Left renal pelvis (tissue), 4 donors: ENCODE results near the gene NAA11. TPM values are rescaled to one million over a fixed set of nuclear protein-coding genes. Genes with fewer than 3 reads are reported as not detected.
"Not testable (repeated sequence)": the region's sequence is repeated elsewhere in the genome, so short reads cannot be mapped to it uniquely, and the experiment has no call there.

ENCODE experiments used
- DNase-seq, 4 donors: peaks; one replicate each; pipeline ENCODE4 v3.0.0-alpha.2; 2013; ENCODE audit warnings: low read depth in 4 of 4, low spot score in 3 of 4
- polyA plus RNA-seq, 4 donors: library from polyadenylated mRNA; unstranded; fragments of 120-200 nt; gene quantifications; one replicate each; pipeline ENCODE4 v1.2.1, GENCODE V29; 2013; ENCODE audit not compliant: insufficient read length in 4 of 4

Gene NAA11
- polyA plus RNA-seq, 4 donors: not detected

DNA sequence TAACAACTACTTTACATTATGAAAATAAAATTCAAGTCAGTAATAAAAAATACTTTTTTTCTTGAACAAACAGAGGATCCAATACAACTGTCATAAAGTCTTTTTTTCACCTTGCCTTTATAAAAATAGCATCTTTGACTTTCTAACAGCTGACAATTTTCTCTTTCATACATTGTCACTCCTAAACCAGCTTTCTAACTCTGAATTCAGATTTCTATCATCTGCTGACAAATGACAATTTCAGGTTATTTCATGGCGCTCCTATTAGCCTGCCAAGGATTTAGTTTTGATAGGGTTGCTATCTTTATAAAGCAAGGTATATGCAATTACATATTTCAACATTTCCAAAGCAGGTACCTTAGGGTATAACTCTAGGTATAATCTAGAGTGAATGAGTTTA, 14.6 kb downstream of the NAA11 start:
- DNase-seq: no peak

DNA sequence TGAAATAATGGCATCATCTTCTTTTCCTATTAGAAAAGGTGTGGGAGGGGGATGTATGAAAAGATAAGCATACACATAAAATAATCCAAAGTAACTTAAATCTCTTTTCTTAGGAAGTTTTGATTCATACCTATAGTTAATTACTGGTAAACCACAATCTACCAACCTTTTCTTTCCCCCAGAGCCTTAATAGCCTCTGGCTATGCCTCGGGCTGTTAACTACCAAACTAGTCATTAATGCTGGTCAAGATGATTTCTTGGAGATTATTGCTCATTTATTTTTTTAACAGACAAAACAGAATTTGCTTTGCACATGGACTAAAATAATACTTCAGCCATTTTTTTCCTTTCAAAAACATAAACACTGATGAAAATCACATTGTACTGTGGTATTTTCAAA, 16.9 kb downstream of the NAA11 start:
- DNase-seq: no peak

- DNase-seq: no peak
Observed at GRCh38 chr4:79308137-79308536, 17.7 kb downstream of the NAA11 start.

DNA sequence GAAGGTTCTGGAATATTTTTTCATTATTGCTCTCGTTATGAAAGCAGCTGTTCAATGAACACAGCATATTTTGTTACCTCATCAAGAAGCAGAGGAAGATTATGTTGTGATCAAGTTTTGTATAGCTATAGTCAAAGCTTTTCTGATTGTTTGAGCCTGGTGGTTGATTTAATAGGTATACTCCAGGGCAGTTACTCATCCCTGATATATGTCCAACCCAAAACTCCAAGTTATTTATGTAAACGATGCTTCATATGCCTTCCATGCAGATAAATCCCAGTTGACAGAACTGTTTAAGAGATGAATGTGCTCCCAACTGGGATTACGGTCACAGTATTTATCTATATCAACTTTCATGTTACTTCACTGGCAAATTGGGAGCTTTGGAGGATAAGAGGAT, 19.1 kb downstream of the NAA11 start:
- DNase-seq: no peak

GRCh38 chr4:79300280-79300679, 25.6 kb downstream of the NAA11 start:
- no peak for DNase-seq

DNA sequence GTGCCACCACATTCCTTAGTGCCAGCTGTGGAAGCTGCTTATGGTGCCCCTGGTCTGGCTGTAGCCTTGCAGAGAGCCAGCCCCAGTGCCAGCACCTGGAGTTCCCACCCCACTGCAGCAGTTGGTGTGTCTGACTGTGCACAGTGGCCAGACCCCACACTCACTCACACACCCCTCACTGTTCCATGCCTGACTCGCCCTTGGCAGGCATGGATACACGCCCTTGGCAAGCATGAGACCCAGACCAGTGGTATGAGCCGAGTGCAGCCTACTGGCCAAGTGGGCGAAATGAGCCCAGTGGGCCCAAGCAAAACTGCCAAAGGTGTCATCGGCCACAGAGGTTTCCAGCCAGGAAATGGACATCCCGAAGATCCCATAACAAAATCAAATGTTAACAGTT, 27.4 kb downstream of the NAA11 start:
- no peak for DNase-seq

GRCh38 chr4:79298027-79298426, 27.8 kb downstream of the NAA11 start:
- DNase-seq: no peak

DNA sequence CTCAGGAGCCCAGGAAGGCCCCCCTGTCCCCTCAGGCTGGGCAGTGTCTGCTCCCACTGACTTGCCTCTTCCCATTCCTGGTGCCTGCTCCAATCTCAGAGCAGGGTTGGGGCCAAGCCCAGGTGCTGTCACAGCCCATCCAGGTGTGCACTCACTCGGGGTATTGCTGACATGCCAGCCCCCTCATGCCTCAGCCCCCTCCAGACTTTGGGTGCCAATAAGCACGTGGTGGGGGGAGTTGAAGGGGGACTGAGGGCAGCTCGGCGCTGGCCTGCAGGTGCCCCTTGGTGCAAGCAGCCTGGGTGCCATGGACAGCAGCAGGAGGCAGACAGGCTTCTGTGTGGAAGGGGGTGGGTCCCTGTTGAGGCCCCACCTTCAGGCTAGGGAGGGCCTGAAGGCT, 28.4 kb downstream of the NAA11 start:
- no peak for DNase-seq

- no peak for DNase-seq
Observed at GRCh38 chr4:79296768-79297428, 29.0 kb downstream of the NAA11 start.

- no peak for DNase-seq
Observed at GRCh38 chr4:79295086-79295485, 30.8 kb downstream of the NAA11 start.

GRCh38 chr4:79294064-79294463, 31.8 kb downstream of the NAA11 start:
- DNase-seq: no peak

- DNase-seq: no peak
Observed at GRCh38 chr4:79292008-79292407, 33.9 kb downstream of the NAA11 start.

- DNase-seq: no peak
Observed at GRCh38 chr4:79290376-79290775, 35.5 kb downstream of the NAA11 start.

GRCh38 chr4:79288185-79288584, 37.7 kb downstream of the NAA11 start:
- DNase-seq: no peak

DNA sequence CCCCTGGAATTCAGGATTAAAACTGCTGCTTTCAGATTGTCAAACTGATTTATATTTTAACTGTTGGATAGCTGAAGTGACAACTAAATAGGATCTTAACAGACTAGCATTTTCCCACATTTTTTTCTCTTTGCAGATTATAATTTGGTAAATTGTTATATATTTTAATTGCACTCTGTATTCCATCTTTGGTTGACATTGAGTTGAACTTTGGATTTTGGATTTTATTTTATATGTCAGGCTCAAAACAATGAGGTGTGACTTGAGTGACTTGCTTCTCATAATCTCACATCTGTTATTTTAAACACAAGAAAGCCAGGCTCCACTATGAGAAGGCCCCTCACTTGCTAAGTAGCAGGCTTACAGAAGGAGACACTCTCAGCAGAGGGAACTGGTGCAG, 38.1 kb downstream of the NAA11 start:
- no peak for DNase-seq

DNA sequence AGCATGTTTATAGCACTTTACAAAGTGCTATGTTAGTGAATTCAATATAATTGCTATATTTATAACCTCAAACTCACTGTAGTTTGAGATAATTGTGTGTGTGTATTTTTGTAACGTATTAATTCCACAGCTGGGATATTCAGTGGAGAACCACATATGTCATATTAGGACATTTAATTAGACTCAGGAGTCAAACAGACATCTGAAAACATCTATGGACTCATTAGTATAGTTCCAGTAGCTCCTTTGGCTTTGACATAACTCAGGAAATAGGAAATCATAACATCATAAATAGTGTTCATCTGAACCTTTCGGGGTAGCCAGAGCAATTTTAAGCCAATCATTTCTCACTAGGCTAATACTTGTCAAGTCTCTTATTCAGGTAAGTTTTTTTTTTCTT, 38.8 kb downstream of the NAA11 start:
- no peak for DNase-seq

- DNase-seq: no peak
Observed at GRCh38 chr4:79281566-79282359, 44.1 kb downstream of the NAA11 start.

DNA sequence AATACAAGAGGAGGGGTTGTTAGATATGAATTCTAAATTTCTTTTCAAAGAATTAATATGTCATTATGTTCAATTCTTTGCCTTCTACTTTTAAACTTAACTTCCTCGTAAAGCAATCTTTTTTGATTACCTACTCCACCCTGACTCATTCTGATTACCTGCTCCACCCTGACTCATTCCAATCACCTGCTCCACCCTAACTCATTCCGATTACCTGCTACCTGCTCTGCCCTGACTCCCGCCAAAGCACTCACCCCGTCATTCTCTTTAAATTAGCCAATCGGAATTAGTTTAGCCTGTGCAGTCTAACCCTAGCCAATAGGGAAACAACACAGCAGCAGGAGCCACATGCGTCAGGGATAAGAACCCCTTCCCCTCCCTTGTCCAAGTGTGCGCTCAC, 48.4 kb downstream of the NAA11 start:
- not testable (repeated sequence) for DNase-seq

DNA sequence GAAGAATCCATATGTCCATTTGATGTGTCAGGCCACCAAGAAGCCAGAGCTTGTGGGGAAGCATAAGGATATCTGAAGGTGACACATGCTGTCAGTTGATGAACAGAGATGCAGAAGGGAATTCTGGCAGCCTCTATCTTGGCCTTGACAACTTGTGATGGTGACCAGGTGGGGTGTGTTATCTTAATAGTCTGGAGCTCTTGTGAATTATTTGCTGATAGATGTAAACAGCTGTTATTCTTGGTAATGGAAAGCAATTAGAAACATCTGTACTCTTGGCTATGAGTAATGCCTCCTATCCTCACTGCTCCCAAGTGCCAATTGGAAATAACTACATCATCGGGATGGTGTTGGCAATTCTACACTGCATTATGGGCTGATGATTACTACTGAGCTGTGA, 51.9 kb downstream of the NAA11 start:
- peak; percentile 12 to 36 (median 22) for DNase-seq

- no peak for DNase-seq
Observed at GRCh38 chr4:79272761-79273160, 53.1 kb downstream of the NAA11 start.

GRCh38 chr4:79272126-79272525, 53.7 kb downstream of the NAA11 start:
- no peak for DNase-seq

GRCh38 chr4:79267671-79268070, 58.2 kb downstream of the NAA11 start:
- DNase-seq: no peak
